Measurements from ENCODE around the gene TMEM109. TPM values are rescaled to one million over a fixed set of nuclear protein-coding genes. Genes with fewer than 3 reads are reported as not detected.

Gene TMEM109
- total and polyA plus RNA-seq, 9 of the 15 experiments (the other 6 are each of a cell fraction or from before 2014, with no cell fraction given): 9.2 to 71.3 (median 30.5) TPM

GRCh38 chr11:60939301-60939700, 25.3 kb downstream of the TMEM109 start (continued):
- TF ChIP-seq ZNF79 (CRISPR knock-in tag; IDR thresholded peaks at IDR 0.05; ENCODE audit: low read depth) (no peak), FOXP1 (CRISPR knock-in tag; IDR thresholded peaks at IDR 0.05) (no peak)

GRCh38 chr11:60939855-60940254, 25.9 kb downstream of the TMEM109 start:
- H3K9ac ChIP-seq (ENCODE audit: insufficient read depth in 1 of 2, low read depth in 2 of 2, low read length in 2 of 2): no peak overlapping the region
- CTCF ChIA-PET (ENCODE audit: low intra/inter-chr PET ratio): interaction anchor here (0.6 kb wide), 1 partner anchor 12 kb away, joined by 3 read pairs; no protein-coding TSS in a partner anchor
- DNase-seq (ENCODE audit: extremely low read depth in 1 of 4, low spot score in 3 of 4) (no peak), FAIRE-seq (no peak), ATAC-seq (no peak)
- H2AFZ ChIP-seq (ENCODE audit: low read depth, low read length): no peak overlapping the region
- H3K27ac ChIP-seq (ENCODE audit: extremely low read depth, low read depth, low read length): no peak overlapping the region
- intact Hi-C loops (cut with micrococcal nuclease): no loop called here
- POLR2A ChIA-PET: interaction anchor here (1.1 to 1.7 kb wide), 4 partner anchors 11 to 45 kb away, joined by 3 to 6 read pairs (median 5); partner anchors contain the start of gene TMEM132A
- peaks cover 13% of the 10 kb centered on the region for H4K20me1 ChIP-seq (replicated peaks; ENCODE audit: control insufficient read depth, insufficient read depth, low read length)
- peaks cover 54 to 84% of the 10 kb centered on the region in 2 experiments for H3K27me3 ChIP-seq (ENCODE audit: control insufficient read depth in 2 of 2, insufficient read depth in 2 of 2, low read length in 2 of 2)
- peaks cover 0 to 7% of the 10 kb centered on the region in 2 experiments; a peak in 1 of 5 replicates for H3K4me1 ChIP-seq (replicated peaks in 1 of 2; ENCODE audit: control insufficient read depth in 2 of 2, insufficient read depth in 2 of 2, low read length in 2 of 2)
- 0% methylated on average over 2 of the region's 2 CpGs for WGBS (ENCODE audit: insufficient coverage, low coverage, missing lambda C conversion rate)
- no peaks in the 10 kb centered on the region for H3K36me3 ChIP-seq (ENCODE audit: control insufficient read depth, insufficient read depth, low read length)
- H3K9me3 ChIP-seq (replicated peaks; ENCODE audit: control insufficient read depth, insufficient read depth, low read depth, low read length): no peaks in the 10 kb centered on the region
- H3K9me1 ChIP-seq (ENCODE audit: control insufficient read depth, insufficient read depth, low read length): no peaks in the 10 kb centered on the region
- no peak overlapping the region for H3K4me2 ChIP-seq (ENCODE audit: insufficient read depth, low read length)
- no peak overlapping the region for H3K4me3 ChIP-seq
- no TSS peak for BruUV-seq (replicated peaks)
- H3K79me2 ChIP-seq (ENCODE audit: control insufficient read depth, insufficient read depth, low read length): no peaks in the 10 kb centered on the region
- in situ Hi-C loops (cut with MboI): no loop called here
- TF ChIP-seq HMBOX1 (IDR thresholded peaks at IDR 0.05): peak; percentile 87
- TF ChIP-seq, protein P1, sequence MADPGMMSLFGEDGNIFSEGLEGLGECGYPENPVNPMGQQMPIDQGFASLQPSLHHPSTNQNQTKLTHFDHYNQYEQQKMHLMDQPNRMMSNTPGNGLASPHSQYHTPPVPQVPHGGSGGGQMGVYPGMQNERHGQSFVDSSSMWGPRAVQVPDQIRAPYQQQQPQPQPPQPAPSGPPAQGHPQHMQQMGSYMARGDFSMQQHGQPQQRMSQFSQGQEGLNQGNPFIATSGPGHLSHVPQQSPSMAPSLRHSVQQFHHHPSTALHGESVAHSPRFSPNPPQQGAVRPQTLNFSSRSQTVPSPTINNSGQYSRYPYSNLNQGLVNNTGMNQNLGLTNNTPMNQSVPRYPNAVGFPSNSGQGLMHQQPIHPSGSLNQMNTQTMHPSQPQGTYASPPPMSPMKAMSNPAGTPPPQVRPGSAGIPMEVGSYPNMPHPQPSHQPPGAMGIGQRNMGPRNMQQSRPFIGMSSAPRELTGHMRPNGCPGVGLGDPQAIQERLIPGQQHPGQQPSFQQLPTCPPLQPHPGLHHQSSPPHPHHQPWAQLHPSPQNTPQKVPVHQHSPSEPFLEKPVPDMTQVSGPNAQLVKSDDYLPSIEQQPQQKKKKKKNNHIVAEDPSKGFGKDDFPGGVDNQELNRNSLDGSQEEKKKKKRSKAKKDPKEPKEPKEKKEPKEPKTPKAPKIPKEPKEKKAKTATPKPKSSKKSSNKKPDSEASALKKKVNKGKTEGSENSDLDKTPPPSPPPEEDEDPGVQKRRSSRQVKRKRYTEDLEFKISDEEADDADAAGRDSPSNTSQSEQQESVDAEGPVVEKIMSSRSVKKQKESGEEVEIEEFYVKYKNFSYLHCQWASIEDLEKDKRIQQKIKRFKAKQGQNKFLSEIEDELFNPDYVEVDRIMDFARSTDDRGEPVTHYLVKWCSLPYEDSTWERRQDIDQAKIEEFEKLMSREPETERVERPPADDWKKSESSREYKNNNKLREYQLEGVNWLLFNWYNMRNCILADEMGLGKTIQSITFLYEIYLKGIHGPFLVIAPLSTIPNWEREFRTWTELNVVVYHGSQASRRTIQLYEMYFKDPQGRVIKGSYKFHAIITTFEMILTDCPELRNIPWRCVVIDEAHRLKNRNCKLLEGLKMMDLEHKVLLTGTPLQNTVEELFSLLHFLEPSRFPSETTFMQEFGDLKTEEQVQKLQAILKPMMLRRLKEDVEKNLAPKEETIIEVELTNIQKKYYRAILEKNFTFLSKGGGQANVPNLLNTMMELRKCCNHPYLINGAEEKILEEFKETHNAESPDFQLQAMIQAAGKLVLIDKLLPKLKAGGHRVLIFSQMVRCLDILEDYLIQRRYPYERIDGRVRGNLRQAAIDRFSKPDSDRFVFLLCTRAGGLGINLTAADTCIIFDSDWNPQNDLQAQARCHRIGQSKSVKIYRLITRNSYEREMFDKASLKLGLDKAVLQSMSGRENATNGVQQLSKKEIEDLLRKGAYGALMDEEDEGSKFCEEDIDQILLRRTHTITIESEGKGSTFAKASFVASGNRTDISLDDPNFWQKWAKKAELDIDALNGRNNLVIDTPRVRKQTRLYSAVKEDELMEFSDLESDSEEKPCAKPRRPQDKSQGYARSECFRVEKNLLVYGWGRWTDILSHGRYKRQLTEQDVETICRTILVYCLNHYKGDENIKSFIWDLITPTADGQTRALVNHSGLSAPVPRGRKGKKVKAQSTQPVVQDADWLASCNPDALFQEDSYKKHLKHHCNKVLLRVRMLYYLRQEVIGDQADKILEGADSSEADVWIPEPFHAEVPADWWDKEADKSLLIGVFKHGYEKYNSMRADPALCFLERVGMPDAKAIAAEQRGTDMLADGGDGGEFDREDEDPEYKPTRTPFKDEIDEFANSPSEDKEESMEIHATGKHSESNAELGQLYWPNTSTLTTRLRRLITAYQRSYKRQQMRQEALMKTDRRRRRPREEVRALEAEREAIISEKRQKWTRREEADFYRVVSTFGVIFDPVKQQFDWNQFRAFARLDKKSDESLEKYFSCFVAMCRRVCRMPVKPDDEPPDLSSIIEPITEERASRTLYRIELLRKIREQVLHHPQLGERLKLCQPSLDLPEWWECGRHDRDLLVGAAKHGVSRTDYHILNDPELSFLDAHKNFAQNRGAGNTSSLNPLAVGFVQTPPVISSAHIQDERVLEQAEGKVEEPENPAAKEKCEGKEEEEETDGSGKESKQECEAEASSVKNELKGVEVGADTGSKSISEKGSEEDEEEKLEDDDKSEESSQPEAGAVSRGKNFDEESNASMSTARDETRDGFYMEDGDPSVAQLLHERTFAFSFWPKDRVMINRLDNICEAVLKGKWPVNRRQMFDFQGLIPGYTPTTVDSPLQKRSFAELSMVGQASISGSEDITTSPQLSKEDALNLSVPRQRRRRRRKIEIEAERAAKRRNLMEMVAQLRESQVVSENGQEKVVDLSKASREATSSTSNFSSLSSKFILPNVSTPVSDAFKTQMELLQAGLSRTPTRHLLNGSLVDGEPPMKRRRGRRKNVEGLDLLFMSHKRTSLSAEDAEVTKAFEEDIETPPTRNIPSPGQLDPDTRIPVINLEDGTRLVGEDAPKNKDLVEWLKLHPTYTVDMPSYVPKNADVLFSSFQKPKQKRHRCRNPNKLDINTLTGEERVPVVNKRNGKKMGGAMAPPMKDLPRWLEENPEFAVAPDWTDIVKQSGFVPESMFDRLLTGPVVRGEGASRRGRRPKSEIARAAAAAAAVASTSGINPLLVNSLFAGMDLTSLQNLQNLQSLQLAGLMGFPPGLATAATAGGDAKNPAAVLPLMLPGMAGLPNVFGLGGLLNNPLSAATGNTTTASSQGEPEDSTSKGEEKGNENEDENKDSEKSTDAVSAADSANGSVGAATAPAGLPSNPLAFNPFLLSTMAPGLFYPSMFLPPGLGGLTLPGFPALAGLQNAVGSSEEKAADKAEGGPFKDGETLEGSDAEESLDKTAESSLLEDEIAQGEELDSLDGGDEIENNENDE (IDR thresholded peaks at IDR 0.05; ENCODE audit: low read depth, low read length): no peak
- TF ChIP-seq NFE2L1 (tag; IDR thresholded peaks at IDR 0.05; ENCODE audit: borderline replicate concordance, low read depth): no peak
- TF ChIP-seq, protein P2, sequence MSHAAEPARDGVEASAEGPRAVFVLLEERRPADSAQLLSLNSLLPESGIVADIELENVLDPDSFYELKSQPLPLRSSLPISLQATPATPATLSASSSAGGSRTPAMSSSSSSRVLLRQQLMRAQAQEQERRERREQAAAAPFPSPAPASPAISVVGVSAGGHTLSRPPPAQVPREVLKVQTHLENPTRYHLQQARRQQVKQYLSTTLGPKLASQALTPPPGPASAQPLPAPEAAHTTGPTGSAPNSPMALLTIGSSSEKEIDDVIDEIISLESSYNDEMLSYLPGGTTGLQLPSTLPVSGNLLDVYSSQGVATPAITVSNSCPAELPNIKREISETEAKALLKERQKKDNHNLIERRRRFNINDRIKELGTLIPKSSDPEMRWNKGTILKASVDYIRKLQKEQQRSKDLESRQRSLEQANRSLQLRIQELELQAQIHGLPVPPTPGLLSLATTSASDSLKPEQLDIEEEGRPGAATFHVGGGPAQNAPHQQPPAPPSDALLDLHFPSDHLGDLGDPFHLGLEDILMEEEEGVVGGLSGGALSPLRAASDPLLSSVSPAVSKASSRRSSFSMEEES (CRISPR knock-in tag; IDR thresholded peaks at IDR 0.05): peak; percentile 83

All from K562 (cell line).